Gastroesophageal sphincter (tissue), 4 donors: ENCODE measurements around the gene RPS3. TPM values are rescaled to one million over a fixed set of nuclear protein-coding genes. Genes with fewer than 3 reads are reported as not detected.
A peak's percentile ranks its signal among the peaks of the same experiment; 100 is the strongest.

Experiments
- ATAC-seq: fragments of 150-250 bp; one replicate; pipeline ENCODE4 v1.9.1; 2016; ENCODE audit warnings: mild to moderate bottlenecking, moderate library complexity
- H3K27ac ChIP-seq, 4 donors: fragments of 200-600 bp; sonication (generic) in 3 of 4; 1 replicate in 3 of 4; 2 replicates in 1 of 4; pipeline ENCODE4 v1.5.1; 2016 to 2019
- H3K27me3 ChIP-seq: fragments of 200-600 bp; sonication (generic); one replicate; pipeline ENCODE4 v1.5.1; 2019
- H3K36me3 ChIP-seq, 2 donors: fragments of 200-600 bp; sonication (generic); one replicate each; pipeline ENCODE4 v1.5.1; 2019; ENCODE audit warnings: control low read depth in 1 of 2
- H3K4me1 ChIP-seq, 3 donors: fragments of 200-600 bp; sonication (generic); 1 replicate in 2 of 3; 2 replicates in 1 of 3; pipeline ENCODE4 v1.5.1; 2016 to 2019; ENCODE audit warnings: control low read depth in 2 of 3
- H3K4me3 ChIP-seq, 2 donors: fragments of 200-600 bp; sonication (generic); one replicate each; pipeline ENCODE4 v1.5.1; 2019; ENCODE audit warnings: mild to moderate bottlenecking in 1 of 2, moderate library complexity in 1 of 2
- H3K9me3 ChIP-seq, 3 donors: fragments of 200-600 bp; sonication (generic); one replicate each; pipeline ENCODE4 v1.5.1; 2017 to 2019; ENCODE audit warnings: control low read depth in 2 of 3
- CTCF ChIP-seq, 4 experiments: fragments of 200-600 bp in 2 of 4; fragments of 450-650 bp in 2 of 4; sonication (generic) in 1 of 4; IDR thresholded peaks; one replicate each; pipeline ENCODE4 v1.5.1; 2017 to 2019; ENCODE audit warnings: antibody characterized with exemption in 4 of 4, mild to moderate bottlenecking in 2 of 4, moderate library complexity in 2 of 4
- EP300 ChIP-seq: sonication (generic); formaldehyde crosslinking; IDR thresholded peaks from one replicate; pipeline ENCODE4 v1.6.1; 2017; ENCODE audit warnings: antibody characterized with exemption, mild to moderate bottlenecking
- POLR2A ChIP-seq, 2 donors: fragments of 450-650 bp; IDR thresholded peaks; one replicate each; pipeline ENCODE4 v1.6.1; 2017; ENCODE audit warnings: antibody characterized with exemption in 2 of 2, mild to moderate bottlenecking in 2 of 2, moderate library complexity in 1 of 2
- POLR2AphosphoS5 ChIP-seq: sonication (generic); formaldehyde crosslinking; IDR thresholded peaks from one replicate; pipeline ENCODE4 v1.6.1; 2017; ENCODE audit warnings: antibody characterized with exemption
- WGBS, 2 donors: methylation state at CpG; one replicate each; pipeline ENCODE4 v1.1.5; 2018; ENCODE audit warnings: low coverage in 1 of 2; 5-methylcytosine and 5-hydroxymethylcytosine counted together
- total RNA-seq, 4 donors: library from RNA; depleted of rRNA; stranded (reverse); fragments of >200 nt; gene quantifications; one replicate each; pipeline ENCODE4 v1.1.0, GENCODE V29; 2016

Gene RPS3
- total RNA-seq, 4 donors from 2014 or later = 767 to 1,946 (median 1,260) TPM

GRCh38 chr11:75380245-75380644 is 19.1 kb upstream of the RPS3 start:
- H3K4me3 ChIP-seq = no peak overlapping the region
- TF ChIP-seq EP300 (no peak), POLR2AphosphoS5 (no peak)
- H3K4me1 ChIP-seq = peaks cover 0 to 36% (median 13%) of the 10 kb centered on the region in 3 donors
- H3K27ac ChIP-seq = peak overlapping the region in 3 of 4 donors; percentile 1 to 58 (median 54)
- no peaks in the 10 kb centered on the region for H3K36me3 ChIP-seq
- no peaks in the 10 kb centered on the region for H3K9me3 ChIP-seq
- no peaks in the 10 kb centered on the region for H3K27me3 ChIP-seq
- WGBS, 2 donors = 87 to 100% methylated on average over 2 of the region's 2 CpGs
- ATAC-seq = no peak

- H3K27me3 ChIP-seq = no peaks in the 10 kb centered on the region
- H3K36me3 ChIP-seq = no peaks in the 10 kb centered on the region
- no peak overlapping the region for H3K4me3 ChIP-seq
- H3K27ac ChIP-seq = peak overlapping the region in 3 of 4 donors; percentile 54 to 78 (median 58)
- peaks cover 0 to 36% (median 13%) of the 10 kb centered on the region in 3 donors for H3K4me1 ChIP-seq
- WGBS, 2 donors = 65 to 70% methylated on average over 2 to 4 of the region's 7 CpGs
- no peaks in the 10 kb centered on the region for H3K9me3 ChIP-seq
- TF ChIP-seq EP300 (no peak), POLR2AphosphoS5 (no peak), POLR2A (IDR thresholded peaks at IDR 0.05) (no peak), CTCF (IDR thresholded peaks at IDR 0.05) (no peak)
- peak; percentile 57 for ATAC-seq
These were observed 18.4 kb upstream of the RPS3 start for GRCh38 chr11:75380716-75381420.

- Histone ChIP-seq H3K4me1 (peaks cover 0 to 39% (median 13%) of the 10 kb centered on the region in 3 donors), H3K27me3 (no peaks in the 10 kb centered on the region), H3K4me3 (no peak overlapping the region), H3K9me3 (no peaks in the 10 kb centered on the region), H3K27ac (no peak overlapping the region), H3K36me3 (no peaks in the 10 kb centered on the region)
- WGBS, 2 donors = 74 to 80% methylated on average over 2 to 3 of the region's 3 CpGs
- TF ChIP-seq POLR2A (IDR thresholded peaks at IDR 0.05) (no peak), CTCF (IDR thresholded peaks at IDR 0.05) (no peak), POLR2AphosphoS5 (no peak), EP300 (no peak)
- no peak for ATAC-seq
These were observed 16.1 kb upstream of the RPS3 start for GRCh38 chr11:75383246-75383645.

- no peaks in the 10 kb centered on the region for H3K27me3 ChIP-seq
- peak; percentile 70 for ATAC-seq
- peaks cover 0 to 44% (median 13%) of the 10 kb centered on the region in 3 donors for H3K4me1 ChIP-seq
- 17 to 23% methylated on average over 21 to 24 of the region's 24 CpGs for WGBS, 2 donors
- H3K27ac ChIP-seq = no peak overlapping the region
- no peaks in the 10 kb centered on the region for H3K9me3 ChIP-seq
- H3K4me3 ChIP-seq = no peak overlapping the region
- H3K36me3 ChIP-seq = no peaks in the 10 kb centered on the region
- TF ChIP-seq EP300 (no peak), CTCF (IDR thresholded peaks at IDR 0.05) (peak; percentile 95 to 98 (median 96)), POLR2A (IDR thresholded peaks at IDR 0.05) (no peak), POLR2AphosphoS5 (peak; percentile 24)
These were observed 14.8 kb upstream of the RPS3 start for GRCh38 chr11:75384438-75385080.

GRCh38 chr11:75386942-75387630 is 12.2 kb upstream of the RPS3 start:
- ATAC-seq = no peak
- Histone ChIP-seq H3K36me3 (no peaks in the 10 kb centered on the region), H3K9me3 (no peaks in the 10 kb centered on the region), H3K4me1 (peaks cover 0 to 26% (median 3%) of the 10 kb centered on the region in 3 donors), H3K4me3 (no peak overlapping the region), H3K27ac (no peak overlapping the region), H3K27me3 (no peaks in the 10 kb centered on the region)
- no peak for TF ChIP-seq POLR2AphosphoS5
- TF ChIP-seq CTCF (IDR thresholded peaks at IDR 0.05) = no peak
- no peak for TF ChIP-seq POLR2A (IDR thresholded peaks at IDR 0.05)
- no peak for TF ChIP-seq EP300
- 39 to 57% methylated on average over 1 to 2 of the region's 3 CpGs for WGBS, 2 donors
